Sigmoid colon (tissue), 4 donors: ENCODE results near the gene EXT2.

ENCODE experiments used
- CTCF ChIP-seq, 4 experiments: fragments of 450-650 bp in 3 of 4; fragments of 200-600 bp in 1 of 4; IDR thresholded peaks; one replicate each; pipeline ENCODE4 v1.5.1; 2016 to 2019; ENCODE audit warnings: antibody characterized with exemption in 4 of 4, mild to moderate bottlenecking in 3 of 4, moderate library complexity in 2 of 4
- EP300 ChIP-seq, 4 donors: sonication (generic); formaldehyde crosslinking; IDR thresholded peaks; one replicate each; pipeline ENCODE4 v1.6.1; 2017; ENCODE audit warnings: antibody characterized with exemption in 4 of 4
- POLR2A ChIP-seq, 2 donors: fragments of 450-650 bp; IDR thresholded peaks; one replicate each; pipeline ENCODE4 v1.6.1; 2016; ENCODE audit warnings: antibody characterized with exemption in 2 of 2, mild to moderate bottlenecking in 2 of 2, moderate library complexity in 2 of 2

- no peak for TF ChIP-seq CTCF (IDR thresholded peaks at IDR 0.05)
- no peak for TF ChIP-seq POLR2A (IDR thresholded peaks at IDR 0.05)
- TF ChIP-seq EP300 (IDR thresholded peaks at IDR 0.05): no peak
These were observed 108.0 kb downstream of the EXT2 start for GRCh38 chr11:44203270-44204043.
